Measurements from ENCODE around the gene RAB11FIP4. TPM values are rescaled to one million over a fixed set of nuclear protein-coding genes. Genes with fewer than 3 reads are reported as not detected.

RAB11FIP4 gene
- total RNA-seq, 1 experiment from 2014 or later: 54.9 TPM

- no peak for DNase-seq (ENCODE audit: low spot score)
- Mint-ChIP-seq H3K9me3 (no peaks in the 10 kb centered on the region), H3K36me3 (no peaks in the 10 kb centered on the region), H3K27ac (no peak overlapping the region), H3K4me3 (no peak overlapping the region), H3K27me3 (ENCODE audit: low read depth) (no peaks in the 10 kb centered on the region; the same call in 1 of the 2 replicates), H3K4me1 (peaks cover 21% of the 10 kb centered on the region)
- CTCF ChIA-PET: interaction anchor here (0.6 to 6.5 kb wide), 9 partner anchors 8 to 103 kb away, joined by 3 to 34 read pairs (median 4); partner anchors contain the start of gene RAB11FIP4
- no peak for ATAC-seq
- POLR2A ChIA-PET: no interaction called here
- TF ChIP-seq NR1H2 (CRISPR knock-in tag; IDR thresholded peaks at IDR 0.05): no peak
- TF ChIP-seq ELF4 (CRISPR knock-in tag; IDR thresholded peaks at IDR 0.05; ENCODE audit: low read depth): no peak
- TF ChIP-seq, protein P1, sequence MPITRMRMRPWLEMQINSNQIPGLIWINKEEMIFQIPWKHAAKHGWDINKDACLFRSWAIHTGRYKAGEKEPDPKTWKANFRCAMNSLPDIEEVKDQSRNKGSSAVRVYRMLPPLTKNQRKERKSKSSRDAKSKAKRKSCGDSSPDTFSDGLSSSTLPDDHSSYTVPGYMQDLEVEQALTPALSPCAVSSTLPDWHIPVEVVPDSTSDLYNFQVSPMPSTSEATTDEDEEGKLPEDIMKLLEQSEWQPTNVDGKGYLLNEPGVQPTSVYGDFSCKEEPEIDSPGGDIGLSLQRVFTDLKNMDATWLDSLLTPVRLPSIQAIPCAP (CRISPR knock-in tag; IDR thresholded peaks at IDR 0.05): no peak
- TF ChIP-seq, protein P2, sequence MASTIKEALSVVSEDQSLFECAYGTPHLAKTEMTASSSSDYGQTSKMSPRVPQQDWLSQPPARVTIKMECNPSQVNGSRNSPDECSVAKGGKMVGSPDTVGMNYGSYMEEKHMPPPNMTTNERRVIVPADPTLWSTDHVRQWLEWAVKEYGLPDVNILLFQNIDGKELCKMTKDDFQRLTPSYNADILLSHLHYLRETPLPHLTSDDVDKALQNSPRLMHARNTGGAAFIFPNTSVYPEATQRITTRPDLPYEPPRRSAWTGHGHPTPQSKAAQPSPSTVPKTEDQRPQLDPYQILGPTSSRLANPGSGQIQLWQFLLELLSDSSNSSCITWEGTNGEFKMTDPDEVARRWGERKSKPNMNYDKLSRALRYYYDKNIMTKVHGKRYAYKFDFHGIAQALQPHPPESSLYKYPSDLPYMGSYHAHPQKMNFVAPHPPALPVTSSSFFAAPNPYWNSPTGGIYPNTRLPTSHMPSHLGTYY (CRISPR knock-in tag; IDR thresholded peaks at IDR 0.05): no peak
- TF ChIP-seq, protein P3, sequence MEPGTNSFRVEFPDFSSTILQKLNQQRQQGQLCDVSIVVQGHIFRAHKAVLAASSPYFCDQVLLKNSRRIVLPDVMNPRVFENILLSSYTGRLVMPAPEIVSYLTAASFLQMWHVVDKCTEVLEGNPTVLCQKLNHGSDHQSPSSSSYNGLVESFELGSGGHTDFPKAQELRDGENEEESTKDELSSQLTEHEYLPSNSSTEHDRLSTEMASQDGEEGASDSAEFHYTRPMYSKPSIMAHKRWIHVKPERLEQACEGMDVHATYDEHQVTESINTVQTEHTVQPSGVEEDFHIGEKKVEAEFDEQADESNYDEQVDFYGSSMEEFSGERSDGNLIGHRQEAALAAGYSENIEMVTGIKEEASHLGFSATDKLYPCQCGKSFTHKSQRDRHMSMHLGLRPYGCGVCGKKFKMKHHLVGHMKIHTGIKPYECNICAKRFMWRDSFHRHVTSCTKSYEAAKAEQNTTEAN (CRISPR knock-in tag; IDR thresholded peaks at IDR 0.05): no peak
- no peak for TF ChIP-seq MYBL2 (CRISPR knock-in tag; IDR thresholded peaks at IDR 0.05)
- no peak for TF ChIP-seq ZNF396 (CRISPR knock-in tag; IDR thresholded peaks at IDR 0.05; ENCODE audit: borderline replicate concordance)
- TF ChIP-seq, protein P4, sequence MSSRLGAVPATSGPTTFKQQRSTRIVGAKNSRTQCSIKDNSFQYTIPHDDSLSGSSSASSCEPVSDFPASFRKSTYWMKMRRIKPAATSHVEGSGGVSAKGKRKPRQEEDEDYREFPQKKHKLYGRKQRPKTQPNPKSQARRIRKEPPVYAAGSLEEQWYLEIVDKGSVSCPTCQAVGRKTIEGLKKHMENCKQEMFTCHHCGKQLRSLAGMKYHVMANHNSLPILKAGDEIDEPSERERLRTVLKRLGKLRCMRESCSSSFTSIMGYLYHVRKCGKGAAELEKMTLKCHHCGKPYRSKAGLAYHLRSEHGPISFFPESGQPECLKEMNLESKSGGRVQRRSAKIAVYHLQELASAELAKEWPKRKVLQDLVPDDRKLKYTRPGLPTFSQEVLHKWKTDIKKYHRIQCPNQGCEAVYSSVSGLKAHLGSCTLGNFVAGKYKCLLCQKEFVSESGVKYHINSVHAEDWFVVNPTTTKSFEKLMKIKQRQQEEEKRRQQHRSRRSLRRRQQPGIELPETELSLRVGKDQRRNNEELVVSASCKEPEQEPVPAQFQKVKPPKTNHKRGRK (CRISPR knock-in tag; IDR thresholded peaks at IDR 0.05; ENCODE audit: borderline replicate concordance): no peak
- no peak for TF ChIP-seq HMGA2 (CRISPR knock-in tag; IDR thresholded peaks at IDR 0.05)
- no peak for TF ChIP-seq MXD4 (CRISPR knock-in tag; IDR thresholded peaks at IDR 0.05; ENCODE audit: borderline replicate concordance)
- TF ChIP-seq EMX1 (CRISPR knock-in tag; IDR thresholded peaks at IDR 0.05): no peak
- TF ChIP-seq NR3C1 (CRISPR knock-in tag; conservative IDR thresholded peaks at IDR 0.05; ENCODE audit: low read depth): no peak
- TF ChIP-seq CBFB (CRISPR knock-in tag; IDR thresholded peaks at IDR 0.05; ENCODE audit: low read depth): no peak
- TF ChIP-seq CREM (CRISPR knock-in tag; IDR thresholded peaks at IDR 0.05): no peak
- no peak for TF ChIP-seq TEAD4 (CRISPR knock-in tag; IDR thresholded peaks at IDR 0.05)
- no peak for TF ChIP-seq PRDM15 (CRISPR knock-in tag; IDR thresholded peaks at IDR 0.05)
- no peak for TF ChIP-seq ZNF219 (CRISPR knock-in tag; IDR thresholded peaks at IDR 0.05; ENCODE audit: borderline replicate concordance)
- TF ChIP-seq E2F1 (CRISPR knock-in tag; IDR thresholded peaks at IDR 0.05): no peak
- no peak for TF ChIP-seq GABPB1 (CRISPR knock-in tag; IDR thresholded peaks at IDR 0.05)
These were observed 22.5 kb downstream of the RAB11FIP4 start for GRCh38 chr17:31413874-31414549.

Data from WTC11 (cell line).